GM21825 (cell line): ENCODE data around the gene TINAGL1.
A peak's percentile ranks its signal among the peaks of the same experiment; 100 is the strongest.

Experiments
- ATAC-seq: cut with Tn5 transposase; IDR thresholded peaks from one replicate; pipeline ENCODE4 v1.9.1; 2021; ENCODE audit warnings: mild to moderate bottlenecking, moderate library complexity; ENCODE audit not compliant: unreplicated experiment

TINAGL1 gene

DNA sequence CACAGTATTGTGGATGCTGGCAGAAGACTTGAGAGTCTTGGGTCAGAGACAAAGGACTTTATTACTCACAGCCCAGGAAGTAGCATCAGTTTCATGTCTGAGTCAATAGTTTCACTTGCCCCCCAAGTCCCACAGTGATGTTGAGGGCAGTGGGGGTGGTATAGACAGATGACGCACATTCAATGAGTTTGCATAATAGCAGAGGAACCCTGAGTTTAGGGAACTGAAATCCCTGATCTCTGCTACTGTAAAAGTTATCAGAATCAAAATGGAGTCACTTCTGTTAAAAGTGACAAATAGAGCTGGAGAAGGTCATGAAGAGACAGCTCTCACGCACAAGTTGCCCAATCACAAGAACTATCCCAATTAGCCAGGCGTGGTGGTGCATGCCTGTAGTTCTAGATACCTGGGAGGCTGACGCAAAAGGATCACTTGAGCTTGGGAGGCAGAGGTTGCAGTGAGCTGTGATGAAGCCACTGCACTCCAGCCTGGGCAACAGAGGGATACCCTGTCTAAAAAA lies 29.7 kb downstream of the TINAGL1 start:
- peak; percentile 89 for ATAC-seq

DNA sequence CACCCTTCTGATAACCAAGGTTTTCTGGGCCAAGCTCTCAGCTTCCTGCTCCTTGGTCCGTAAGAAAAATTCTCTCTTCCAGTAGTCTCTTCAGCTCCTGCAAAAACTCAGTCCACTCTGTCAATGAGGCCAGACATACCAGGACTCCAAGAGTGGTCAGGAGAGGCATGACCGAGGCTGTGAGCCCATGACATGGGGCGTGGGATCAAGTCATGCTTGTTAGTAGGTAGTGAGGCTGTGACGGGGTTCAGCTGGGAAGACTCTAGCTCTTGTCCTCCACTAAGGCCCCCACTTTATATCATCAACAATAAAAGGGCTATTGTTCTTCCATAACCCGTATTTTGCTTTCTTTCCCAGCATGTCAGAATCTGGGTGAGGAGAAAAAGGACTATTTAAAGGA lies 31.0 kb downstream of the TINAGL1 start:
- ATAC-seq: no peak

DNA sequence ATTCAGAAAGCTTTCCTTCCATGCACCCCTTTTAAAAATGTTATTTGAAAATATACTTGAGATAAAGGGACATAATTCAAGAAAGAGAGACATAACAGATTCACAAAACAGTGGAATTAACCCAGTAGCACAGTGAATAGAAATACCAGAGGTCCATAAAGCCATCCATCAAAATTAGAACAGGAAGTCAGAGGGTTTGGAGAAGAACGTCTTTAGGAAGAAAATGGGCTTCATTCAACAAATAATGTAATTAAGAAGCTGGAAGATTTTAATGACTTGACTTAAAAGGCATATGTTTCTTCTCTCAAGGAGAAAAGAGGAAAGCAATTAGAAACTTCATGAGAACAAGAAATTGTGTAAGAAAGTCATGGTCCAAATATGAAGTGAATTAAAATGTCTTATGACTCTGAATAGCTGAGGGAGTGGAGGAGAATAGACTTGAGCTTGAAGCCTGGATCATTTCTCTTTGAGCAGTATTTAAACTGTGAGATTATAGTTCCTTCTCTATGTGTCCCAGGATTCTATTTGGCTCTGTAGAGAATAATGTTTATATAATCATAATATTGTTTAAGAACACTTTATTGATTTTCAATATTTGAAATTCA lies 33.3 kb downstream of the TINAGL1 start:
- ATAC-seq: no peak

DNA sequence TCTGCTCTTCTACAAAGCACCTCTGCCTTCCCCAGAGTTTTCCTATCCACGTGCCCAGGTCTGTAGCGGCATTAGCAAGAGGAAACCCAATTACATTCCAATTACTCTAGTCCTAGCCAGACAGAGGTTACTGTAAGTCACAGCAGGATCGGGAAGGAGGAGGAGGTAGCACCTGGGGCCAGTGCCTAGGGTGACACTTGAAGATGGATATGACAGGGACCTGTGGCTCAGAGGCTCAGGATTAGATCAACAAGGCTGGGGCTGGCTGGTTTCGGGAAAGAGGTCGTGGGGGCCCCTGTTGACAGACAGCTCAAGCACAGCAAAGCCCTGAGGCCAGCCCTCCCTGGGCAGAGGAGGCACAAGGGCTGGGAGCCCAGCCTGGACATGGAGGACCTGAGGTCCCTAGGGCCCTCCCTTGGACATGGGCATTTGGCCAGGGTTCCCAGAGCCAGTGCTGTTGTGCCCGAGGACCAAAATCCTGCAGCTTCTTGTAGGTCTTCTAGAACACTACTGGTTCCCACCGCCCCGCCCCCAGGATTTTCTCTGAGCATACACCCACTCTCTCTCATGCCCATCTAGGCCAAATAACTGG lies 38.2 kb downstream of the TINAGL1 start:
- no peak for ATAC-seq

DNA sequence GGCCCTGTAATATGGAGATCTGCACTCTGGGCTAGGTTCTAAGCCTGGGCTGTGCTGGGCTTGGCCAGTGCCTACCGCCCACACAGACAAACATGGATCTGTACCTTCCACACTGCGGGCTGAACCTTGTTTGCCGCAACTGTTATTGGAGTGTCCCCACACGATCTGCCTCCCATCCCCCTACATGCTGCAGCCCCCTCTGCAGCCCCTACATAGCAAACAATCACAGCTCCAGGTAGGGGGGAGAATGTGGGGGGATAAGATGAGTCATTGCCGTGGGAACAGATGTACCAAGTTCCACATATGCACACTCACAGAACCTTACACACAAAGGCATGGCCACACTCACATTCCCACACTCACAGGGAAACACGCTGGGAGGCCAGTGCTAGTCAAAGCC lies 39.1 kb downstream of the TINAGL1 start:
- no peak for ATAC-seq

GRCh38 chr1:31615939-31616338 lies 39.6 kb downstream of the TINAGL1 start:
- no peak for ATAC-seq

DNA sequence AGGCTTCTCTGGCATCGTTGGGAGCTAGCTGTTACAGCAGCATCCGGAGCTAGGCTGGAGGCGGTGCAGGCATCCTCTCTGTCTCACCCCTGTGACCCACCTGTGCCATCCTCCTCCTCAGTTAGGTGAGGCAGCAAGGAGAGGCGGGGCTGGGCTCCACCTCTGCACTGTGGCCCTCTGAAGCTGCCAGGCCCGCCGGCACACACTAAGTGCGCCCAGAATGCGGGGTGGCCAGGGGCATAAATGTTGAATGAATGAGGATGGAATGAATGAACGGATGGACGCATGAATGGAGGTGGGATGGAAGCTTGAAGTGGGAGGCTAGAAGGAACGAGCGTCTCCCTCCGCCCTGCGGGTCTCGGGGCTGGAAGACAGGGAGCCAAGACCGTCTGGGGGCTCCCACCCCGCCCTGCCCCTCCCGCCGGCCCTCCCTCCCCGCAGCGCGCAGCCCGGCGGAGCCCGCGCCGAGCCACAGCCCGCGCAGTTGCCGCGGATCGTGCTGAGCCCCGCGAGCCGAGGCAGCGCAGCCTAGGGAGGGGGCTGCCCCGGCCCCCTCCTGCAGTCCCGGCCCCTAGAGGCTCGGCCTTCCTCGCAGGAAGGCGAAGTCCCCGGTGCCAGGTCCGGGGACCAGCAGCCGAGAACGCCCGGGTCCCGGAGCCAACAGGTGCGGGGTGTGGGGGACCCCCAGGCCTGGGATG lies 41.1 kb downstream of the TINAGL1 start, which contains the start of gene HCRTR1:
HCRTR1 (plus strand) TSS at position 472 of the 698 bp plus-strand sequence. CDS start 1,504 bp downstream, outside the sequence.
- ATAC-seq: no peak

DNA sequence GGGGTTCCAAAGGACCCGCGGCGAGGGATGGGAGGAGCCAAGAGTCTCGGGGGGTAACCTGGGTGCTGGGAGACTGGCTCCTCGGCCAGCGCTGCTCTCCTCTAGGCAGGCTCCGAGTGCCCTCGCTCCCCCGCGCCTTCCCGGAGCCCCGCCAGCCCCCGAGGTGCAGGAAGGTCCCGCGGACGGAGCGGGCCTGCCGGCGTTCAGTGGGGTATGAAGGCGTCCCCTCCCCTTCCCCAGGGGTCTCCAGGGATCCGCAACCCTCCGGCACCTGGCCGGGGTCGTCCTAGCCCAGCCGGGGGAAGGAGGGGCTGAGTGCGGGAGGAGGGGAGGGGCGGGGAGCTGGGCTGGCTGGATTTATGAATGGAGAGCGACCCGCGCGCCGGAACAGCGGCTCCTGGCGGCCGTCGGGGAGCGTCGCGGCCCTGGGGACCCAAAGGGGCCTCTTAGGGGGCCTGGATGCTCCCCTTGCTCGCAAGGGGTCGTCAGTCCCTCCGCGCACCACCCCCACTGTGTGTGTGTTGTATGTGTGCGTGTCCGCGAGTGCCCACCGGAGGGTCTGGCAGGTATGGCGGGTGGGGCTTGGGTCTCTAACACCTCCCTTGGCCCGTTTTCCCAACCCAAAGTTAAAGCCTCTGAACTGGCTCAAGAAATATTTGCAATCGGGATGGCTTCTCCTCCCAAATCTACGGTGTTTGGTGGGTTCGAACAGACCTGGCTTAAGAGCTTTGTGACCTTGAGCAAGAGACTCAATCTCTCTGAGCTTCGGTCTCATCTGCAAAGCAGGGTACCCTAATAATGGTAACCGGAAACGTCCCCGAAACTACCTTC lies 41.8 kb downstream of the TINAGL1 start:
- ATAC-seq: no peak

- ATAC-seq: no peak
Observed at GRCh38 chr1:31618916-31619846, 42.9 kb downstream of the TINAGL1 start.

- no peak for ATAC-seq
Observed at GRCh38 chr1:31620631-31621497, 44.5 kb downstream of the TINAGL1 start.

- ATAC-seq: no peak
Observed at GRCh38 chr1:31621498-31621820, 45.1 kb downstream of the TINAGL1 start.

GRCh38 chr1:31621847-31622730 lies 45.8 kb downstream of the TINAGL1 start:
- no peak for ATAC-seq

DNA sequence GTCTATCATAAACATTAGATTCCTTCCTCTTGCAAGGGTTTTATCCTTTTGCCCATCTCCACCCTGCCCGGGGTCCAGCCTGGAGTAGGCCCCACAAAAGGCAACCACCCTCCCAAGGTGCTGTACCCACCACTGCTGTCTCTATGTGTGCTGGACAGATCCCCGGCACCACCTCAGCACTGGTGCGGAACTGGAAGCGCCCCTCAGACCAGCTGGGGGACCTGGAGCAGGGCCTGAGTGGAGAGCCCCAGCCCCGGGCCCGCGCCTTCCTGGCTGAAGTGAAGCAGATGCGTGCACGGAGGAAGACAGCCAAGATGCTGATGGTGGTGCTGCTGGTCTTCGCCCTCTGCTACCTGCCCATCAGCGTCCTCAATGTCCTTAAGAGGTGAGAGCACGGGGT lies 47.0 kb downstream of the TINAGL1 start:
- no peak for ATAC-seq

GRCh38 chr1:31624309-31624708 lies 48.0 kb downstream of the TINAGL1 start:
- no peak for ATAC-seq

DNA sequence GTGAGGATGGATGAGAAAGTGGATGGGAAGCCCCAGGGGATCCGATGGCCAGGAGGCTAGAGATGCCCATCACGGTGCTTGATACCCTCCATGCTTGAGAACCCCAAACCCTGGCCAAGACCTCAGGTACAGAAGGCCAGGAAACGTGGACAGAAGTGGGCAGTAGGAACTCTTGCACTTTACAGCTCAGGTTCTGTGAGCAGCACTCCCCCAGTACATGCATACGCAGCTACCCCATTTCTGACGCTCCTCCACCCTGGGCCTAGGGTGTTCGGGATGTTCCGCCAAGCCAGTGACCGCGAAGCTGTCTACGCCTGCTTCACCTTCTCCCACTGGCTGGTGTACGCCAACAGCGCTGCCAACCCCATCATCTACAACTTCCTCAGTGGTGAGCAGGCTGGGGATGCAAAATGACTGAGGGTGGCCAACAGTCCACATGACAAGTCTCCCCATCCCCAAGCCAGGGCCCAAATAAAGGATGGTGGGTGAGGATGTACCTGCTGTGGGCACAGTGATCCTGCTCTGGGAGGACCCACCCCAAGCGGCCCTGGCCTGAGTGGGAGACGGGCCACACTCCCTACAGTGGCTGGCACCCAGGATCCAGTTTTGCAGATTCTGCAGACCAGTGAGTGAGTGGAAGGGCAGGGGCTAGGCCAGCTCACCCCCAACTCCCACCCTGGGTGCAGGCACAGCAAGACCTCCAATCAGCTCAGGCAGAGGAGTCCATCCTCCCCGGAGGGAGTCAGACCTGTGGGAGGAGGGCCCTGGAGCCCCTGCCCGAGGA lies 48.6 kb downstream of the TINAGL1 start:
- no peak for ATAC-seq

DNA sequence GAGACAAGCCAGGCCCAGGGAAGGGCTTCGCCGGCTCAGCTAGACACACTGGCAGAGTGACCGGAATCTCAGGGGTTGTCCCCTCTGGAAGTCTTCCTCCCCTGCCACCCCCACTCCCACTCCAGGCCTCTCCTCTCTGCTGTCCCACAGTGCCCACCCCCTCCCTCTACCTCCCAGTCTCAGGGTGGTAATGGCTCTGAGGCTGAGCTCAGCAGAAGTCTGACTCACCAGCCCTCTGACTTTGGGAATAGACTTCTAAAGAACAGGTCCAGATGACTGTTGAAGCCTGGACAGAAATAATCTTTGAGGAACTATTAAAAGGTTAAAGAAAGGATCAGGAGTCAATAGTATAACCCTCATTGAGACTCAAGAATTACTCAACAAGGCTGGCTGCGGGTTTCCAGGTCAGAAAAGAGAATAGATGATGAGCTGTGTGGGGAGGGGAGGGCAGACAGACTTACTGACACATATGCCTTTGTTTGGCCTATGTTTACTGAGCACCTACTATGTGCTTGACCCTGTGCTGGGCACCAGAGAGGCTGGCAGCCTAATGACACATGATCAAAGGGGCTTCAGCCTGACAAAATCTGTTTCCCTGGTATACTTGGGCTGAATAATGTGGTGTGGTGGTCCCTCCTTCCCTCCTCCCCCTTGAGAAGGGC lies 49.4 kb downstream of the TINAGL1 start:
- no peak for ATAC-seq
